Measurements from ENCODE around the gene IRGM.
A peak's percentile ranks its signal among the peaks of the same experiment; 100 is the strongest.
"Not testable (repeated sequence)": the region's sequence is repeated elsewhere in the genome, so short reads cannot be mapped to it uniquely, and the experiment has no call there.

IRGM gene

GRCh38 chr5:150851039-150851438, 4.7 kb downstream of the IRGM start:
- TF ChIP-seq CTCF (IDR thresholded peaks at IDR 0.05; ENCODE audit: low read length, missing control alignments), result no peak
- no peak for DNase-seq (ENCODE audit: low read depth)

GRCh38 chr5:150853561-150853960, 7.2 kb downstream of the IRGM start:
- no peak for DNase-seq (ENCODE audit: low read depth)
- H3K4me3 ChIP-seq (replicated peaks; ENCODE audit: low read depth, low read length), result no peak overlapping the region
- no peak for TF ChIP-seq CTCF (IDR thresholded peaks at IDR 0.05; ENCODE audit: low read length, missing control alignments)

More at GRCh38 chr5:150851039-150851438, 4.7 kb downstream of the IRGM start:
- H3K4me3 ChIP-seq (replicated peaks; ENCODE audit: low read depth, low read length), result no peak overlapping the region

GRCh38 chr5:150856700-150857099, 10.4 kb downstream of the IRGM start:
- not testable (repeated sequence) for H3K4me3 ChIP-seq (replicated peaks; ENCODE audit: low read depth, low read length); DNase-seq (ENCODE audit: low read depth)

- no peak for DNase-seq (ENCODE audit: low read depth)
- H3K4me3 ChIP-seq (replicated peaks; ENCODE audit: low read depth, low read length), result no peak overlapping the region
- no peak for TF ChIP-seq CTCF (IDR thresholded peaks at IDR 0.05; ENCODE audit: low read length, missing control alignments)
Observed at GRCh38 chr5:150860246-150860821, 14.0 kb downstream of the IRGM start.

- no peak overlapping the region for H3K4me3 ChIP-seq (replicated peaks; ENCODE audit: low read depth, low read length)
- DNase-seq (ENCODE audit: low read depth), result no peak
- no peak for TF ChIP-seq CTCF (IDR thresholded peaks at IDR 0.05; ENCODE audit: low read length, missing control alignments)
Observed at GRCh38 chr5:150862070-150862469, 15.7 kb downstream of the IRGM start.

- H3K4me3 ChIP-seq (replicated peaks; ENCODE audit: low read depth, low read length), result no peak overlapping the region
- no peak for TF ChIP-seq CTCF (IDR thresholded peaks at IDR 0.05; ENCODE audit: low read length, missing control alignments)
- DNase-seq (ENCODE audit: low read depth), result no peak
Observed at GRCh38 chr5:150879358-150879757, 33.0 kb downstream of the IRGM start.

- DNase-seq (ENCODE audit: low read depth), result peak; percentile 3
- no peak overlapping the region for H3K4me3 ChIP-seq (replicated peaks; ENCODE audit: low read depth, low read length)
- TF ChIP-seq CTCF (IDR thresholded peaks at IDR 0.05; ENCODE audit: low read length, missing control alignments), result no peak
Observed at GRCh38 chr5:150895431-150896428, 49.4 kb downstream of the IRGM start.

All from fibroblast of pulmonary artery (primary cell).